ENCODE measurements around the gene CYP4F8. TPM values are rescaled to one million over a fixed set of nuclear protein-coding genes. Genes with fewer than 3 reads are reported as not detected.

The CYP4F8 gene
- total and polyA plus RNA-seq, 9 of the 15 experiments (the other 6 are each of a cell fraction or from before 2014, with no cell fraction given), result not detected

- Histone ChIP-seq H2AFZ (ENCODE audit: low read depth, low read length) (no peak overlapping the region), H3K4me1 (replicated peaks in 1 of 2; ENCODE audit: control insufficient read depth in 2 of 2, insufficient read depth in 2 of 2, low read length in 2 of 2) (no peaks in the 10 kb centered on the region), H3K36me3 (ENCODE audit: control insufficient read depth, insufficient read depth, low read length) (no peaks in the 10 kb centered on the region), H3K27ac (ENCODE audit: extremely low read depth, low read depth, low read length) (no peak overlapping the region), H3K9me1 (ENCODE audit: control insufficient read depth, insufficient read depth, low read length) (no peaks in the 10 kb centered on the region), H4K20me1 (replicated peaks; ENCODE audit: control insufficient read depth, insufficient read depth, low read length) (no peaks in the 10 kb centered on the region; the same call in 1 of the 2 replicates), H3K9ac (ENCODE audit: insufficient read depth in 1 of 2, low read depth in 2 of 2, low read length in 2 of 2) (no peak overlapping the region), H3K4me2 (ENCODE audit: insufficient read depth, low read length) (no peak overlapping the region), H3K79me2 (ENCODE audit: control insufficient read depth, insufficient read depth, low read length) (no peaks in the 10 kb centered on the region), H3K4me3 (no peak overlapping the region), H3K27me3 (ENCODE audit: control insufficient read depth in 2 of 2, insufficient read depth in 2 of 2, low read length in 2 of 2) (peaks cover 0 to 3% of the 10 kb centered on the region in 2 experiments; a peak in 1 of 5 replicates), H3K9me3 (replicated peaks; ENCODE audit: control insufficient read depth, insufficient read depth, low read depth, low read length) (no peaks in the 10 kb centered on the region)
- in situ Hi-C loops (cut with MboI) (no loop called here), intact Hi-C loops (cut with micrococcal nuclease) (no loop called here)
- CTCF ChIA-PET (ENCODE audit: low intra/inter-chr PET ratio), result interaction anchor here (0.7 kb wide), 1 partner anchor 90 kb away, joined by 3 read pairs; no protein-coding TSS in a partner anchor
- 0% methylated on average over 3 of the region's 3 CpGs for WGBS (ENCODE audit: insufficient coverage, low coverage, missing lambda C conversion rate)
- no peak for DNase-seq (ENCODE audit: extremely low read depth in 1 of 4, low spot score in 3 of 4)
- BruUV-seq (replicated peaks), result no TSS peak
- TF ChIP-seq FOXA3 (CRISPR knock-in tag; conservative IDR thresholded peaks at IDR 0.05 in 1 of 2, IDR thresholded peaks at IDR 0.05 in 1 of 2) (no peak), ZNF174 (CRISPR knock-in tag; IDR thresholded peaks at IDR 0.05) (no peak), OTX1 (CRISPR knock-in tag; IDR thresholded peaks at IDR 0.05) (no peak), CHD2 (IDR thresholded peaks at IDR 0.05; ENCODE audit: low read depth, low read length) (no peak), NR2C1 (IDR thresholded peaks at IDR 0.05) (no peak), NR2C1 (tag; IDR thresholded peaks at IDR 0.05) (no peak), GATAD2B (IDR thresholded peaks at IDR 0.05; ENCODE audit: borderline replicate concordance) (no peak), MLLT1 (IDR thresholded peaks at IDR 0.05) (no peak), POLR2AphosphoS5 (IDR thresholded peaks at IDR 0.05; ENCODE audit: control insufficient read depth, insufficient read depth, low read depth, low read length) (no peak)
- ATAC-seq, result no peak
- no peak for FAIRE-seq
- POLR2A ChIA-PET, result interaction anchor here (0.6 kb wide), 1 partner anchor 359 kb away, joined by 4 read pairs; no protein-coding TSS in a partner anchor
These were observed 36.8 kb downstream of the CYP4F8 start for GRCh38 chr19:15651791-15652190.
